NCI-H2227 (cell line): Measurements from ENCODE around the gene CSTPP1.

ENCODE experiments used
- DNase-seq: peaks from one replicate; lab custom pipeline; 2025; ENCODE audit not compliant: unreplicated experiment; lab: John Stamatoyannopoulos, UW

Gene CSTPP1

GRCh38 chr11:47155879-47156278 is 219.3 kb downstream of the CSTPP1 start:
- no peak for DNase-seq

GRCh38 chr11:47156333-47156732 is 219.8 kb downstream of the CSTPP1 start:
- no peak for DNase-seq

- DNase-seq = no peak
Observed at GRCh38 chr11:47156951-47157350, 220.4 kb downstream of the CSTPP1 start.

GRCh38 chr11:47157805-47158204 is 221.2 kb downstream of the CSTPP1 start:
- no peak for DNase-seq

- DNase-seq = no peak
Observed at GRCh38 chr11:47158242-47158641, 221.7 kb downstream of the CSTPP1 start.

GRCh38 chr11:47160753-47161133 is 224.2 kb downstream of the CSTPP1 start:
- DNase-seq = no peak

- peak; percentile 70 for DNase-seq
Observed at GRCh38 chr11:47161134-47161854, 224.7 kb downstream of the CSTPP1 start.

- no peak for DNase-seq
Observed at GRCh38 chr11:47161890-47162289, 225.3 kb downstream of the CSTPP1 start.

- DNase-seq = no peak
Observed at GRCh38 chr11:47162426-47162825, 225.9 kb downstream of the CSTPP1 start.

GRCh38 chr11:47163193-47163592 is 226.6 kb downstream of the CSTPP1 start:
- DNase-seq = no peak

GRCh38 chr11:47163898-47164297 is 227.3 kb downstream of the CSTPP1 start:
- no peak for DNase-seq

- no peak for DNase-seq
Observed at GRCh38 chr11:47164321-47164720, 227.8 kb downstream of the CSTPP1 start.

- no peak for DNase-seq
Observed at GRCh38 chr11:47165253-47165840, 228.8 kb downstream of the CSTPP1 start.

GRCh38 chr11:47166368-47166767 is 229.8 kb downstream of the CSTPP1 start:
- DNase-seq = no peak

GRCh38 chr11:47171061-47171838 is 234.7 kb downstream of the CSTPP1 start:
- no peak for DNase-seq

- no peak for DNase-seq
Observed at GRCh38 chr11:47171856-47172255, 235.3 kb downstream of the CSTPP1 start.

GRCh38 chr11:47172740-47173336 is 236.3 kb downstream of the CSTPP1 start:
- DNase-seq = no peak

- DNase-seq = no peak
Observed at GRCh38 chr11:47175746-47176327, 239.3 kb downstream of the CSTPP1 start.

- DNase-seq = peak; percentile 97
Observed at GRCh38 chr11:47176328-47177228, 240.0 kb downstream of the CSTPP1 start, which contains the start of gene ARFGAP2. TSS of gene ARFGAP2 (minus strand) at chr11:47176879. CDS start at chr11:47176853, 26 bp downstream.

GRCh38 chr11:47177229-47177845 is 240.8 kb downstream of the CSTPP1 start:
- peak; percentile 81 for DNase-seq
